GM23248 (cell line): ENCODE data around the gene TPBGL.

Source experiments
- EZH2 ChIP-seq: fragments of 200-600 bp; sonication (generic); IDR thresholded peaks from 2 replicates; pipeline ENCODE4 v1.6.1; 2018; ENCODE audit warnings: antibody characterized with exemption, mild to moderate bottlenecking; ENCODE audit not compliant: insufficient read depth, poor library complexity, severe bottlenecking
- EZH2phosphoT487 ChIP-seq: fragments of 200-600 bp; sonication (generic); IDR thresholded peaks from 2 replicates; pipeline ENCODE4 v1.6.1; 2018; ENCODE audit warnings: antibody characterized with exemption, moderate library complexity, mild to moderate bottlenecking, low read depth; ENCODE audit not compliant: insufficient read depth

GRCh38 chr11:75233754-75234172 lies 6.8 kb upstream of the TPBGL start:
- TF ChIP-seq EZH2phosphoT487 (no peak), EZH2 (no peak)
